GM12865 (cell line): ENCODE measurements around the gene KIRREL3.

Experiments
- DNase-seq: peaks from one replicate; pipeline ENCODE4 v3.0.0; 2010; ENCODE audit warnings: low read depth
- H3K4me3 ChIP-seq: 2 replicates; pipeline ENCODE4 v1.5.1; 2011; ENCODE audit warnings: mild to moderate bottlenecking, low read depth, low read length, control low read depth
- TF ChIP-seq, protein P1 (sequence below): IDR thresholded peaks from 2 replicates; pipeline ENCODE4 v1.5.1; 2011; ENCODE audit warnings: low read length, control low read depth, low read depth, inconsistent platforms; ENCODE audit not compliant: insufficient read depth; ENCODE audit errors: missing control alignments

KIRREL3 gene

DNA sequence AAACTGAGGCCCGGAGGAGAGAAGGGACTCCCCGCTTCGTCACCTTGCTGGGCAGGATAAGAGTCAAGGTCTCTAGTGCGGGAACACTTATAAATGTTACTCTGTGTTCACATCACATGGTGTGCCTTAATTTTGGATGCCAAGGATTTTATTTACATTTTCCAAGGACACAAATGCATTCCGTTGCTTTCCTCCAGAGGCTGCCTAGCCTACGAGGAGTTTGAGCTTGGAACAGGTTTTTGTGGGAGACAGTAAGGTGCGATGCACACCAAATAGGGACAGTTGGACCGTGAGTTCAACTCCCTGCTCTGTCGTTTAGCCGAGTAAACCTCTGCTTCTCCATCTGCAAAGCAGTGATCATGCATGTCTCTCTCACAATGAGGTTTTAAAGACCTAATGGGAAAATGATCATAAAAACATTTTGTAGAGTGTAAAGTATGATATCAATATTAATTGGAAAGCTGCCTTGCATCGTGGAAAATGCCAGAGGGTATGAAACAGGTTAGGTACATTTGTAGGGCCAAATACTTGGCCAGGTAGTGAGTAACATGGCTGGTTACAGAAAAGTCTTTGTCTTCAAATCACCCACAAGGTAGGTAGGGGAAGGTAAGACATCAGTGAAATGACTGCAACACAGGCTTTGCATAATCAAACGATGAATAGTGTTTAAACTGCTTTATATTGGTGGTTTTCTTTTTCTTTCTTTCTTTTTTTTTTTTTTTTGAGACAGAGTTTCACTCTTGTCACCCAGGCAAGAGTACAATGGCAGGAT lies 583.3 kb downstream of the KIRREL3 start:
- DNase-seq, result no peak
- peak overlapping the region; percentile 57 for H3K4me3 ChIP-seq
- TF ChIP-seq, protein P1, sequence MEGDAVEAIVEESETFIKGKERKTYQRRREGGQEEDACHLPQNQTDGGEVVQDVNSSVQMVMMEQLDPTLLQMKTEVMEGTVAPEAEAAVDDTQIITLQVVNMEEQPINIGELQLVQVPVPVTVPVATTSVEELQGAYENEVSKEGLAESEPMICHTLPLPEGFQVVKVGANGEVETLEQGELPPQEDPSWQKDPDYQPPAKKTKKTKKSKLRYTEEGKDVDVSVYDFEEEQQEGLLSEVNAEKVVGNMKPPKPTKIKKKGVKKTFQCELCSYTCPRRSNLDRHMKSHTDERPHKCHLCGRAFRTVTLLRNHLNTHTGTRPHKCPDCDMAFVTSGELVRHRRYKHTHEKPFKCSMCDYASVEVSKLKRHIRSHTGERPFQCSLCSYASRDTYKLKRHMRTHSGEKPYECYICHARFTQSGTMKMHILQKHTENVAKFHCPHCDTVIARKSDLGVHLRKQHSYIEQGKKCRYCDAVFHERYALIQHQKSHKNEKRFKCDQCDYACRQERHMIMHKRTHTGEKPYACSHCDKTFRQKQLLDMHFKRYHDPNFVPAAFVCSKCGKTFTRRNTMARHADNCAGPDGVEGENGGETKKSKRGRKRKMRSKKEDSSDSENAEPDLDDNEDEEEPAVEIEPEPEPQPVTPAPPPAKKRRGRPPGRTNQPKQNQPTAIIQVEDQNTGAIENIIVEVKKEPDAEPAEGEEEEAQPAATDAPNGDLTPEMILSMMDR, result no peak

DNA sequence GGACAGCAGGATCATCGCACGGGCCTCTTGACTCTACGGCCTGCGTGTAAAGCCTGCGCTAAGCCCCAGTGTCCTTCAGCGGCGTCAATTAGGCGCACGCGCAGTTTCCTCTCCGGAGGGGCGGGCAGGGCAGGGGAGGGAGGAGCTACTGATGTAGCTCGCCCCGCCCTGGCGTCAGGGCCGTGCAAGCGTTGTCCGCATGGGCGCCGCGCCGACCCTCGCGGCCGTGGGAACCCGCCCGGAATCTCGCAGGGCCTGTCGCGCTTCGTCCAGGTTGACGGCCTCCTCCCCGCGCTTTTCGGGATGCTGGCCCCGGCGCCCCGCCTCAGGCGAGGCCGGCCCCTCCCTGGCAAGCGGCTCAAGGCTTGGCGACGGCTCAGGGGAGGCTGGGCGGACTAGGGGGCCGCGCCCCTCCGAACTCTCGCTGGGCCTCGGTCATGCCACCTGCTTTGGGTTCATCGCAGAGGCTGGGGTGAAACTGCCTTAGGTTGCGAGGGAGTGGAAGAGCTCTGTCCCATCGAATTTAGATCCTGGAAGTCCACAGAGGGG lies 584.0 kb downstream of the KIRREL3 start:
- peak overlapping the region; percentile 57 for H3K4me3 ChIP-seq
- TF ChIP-seq, protein P1, result no peak
- DNase-seq, result peak; percentile 90

DNA sequence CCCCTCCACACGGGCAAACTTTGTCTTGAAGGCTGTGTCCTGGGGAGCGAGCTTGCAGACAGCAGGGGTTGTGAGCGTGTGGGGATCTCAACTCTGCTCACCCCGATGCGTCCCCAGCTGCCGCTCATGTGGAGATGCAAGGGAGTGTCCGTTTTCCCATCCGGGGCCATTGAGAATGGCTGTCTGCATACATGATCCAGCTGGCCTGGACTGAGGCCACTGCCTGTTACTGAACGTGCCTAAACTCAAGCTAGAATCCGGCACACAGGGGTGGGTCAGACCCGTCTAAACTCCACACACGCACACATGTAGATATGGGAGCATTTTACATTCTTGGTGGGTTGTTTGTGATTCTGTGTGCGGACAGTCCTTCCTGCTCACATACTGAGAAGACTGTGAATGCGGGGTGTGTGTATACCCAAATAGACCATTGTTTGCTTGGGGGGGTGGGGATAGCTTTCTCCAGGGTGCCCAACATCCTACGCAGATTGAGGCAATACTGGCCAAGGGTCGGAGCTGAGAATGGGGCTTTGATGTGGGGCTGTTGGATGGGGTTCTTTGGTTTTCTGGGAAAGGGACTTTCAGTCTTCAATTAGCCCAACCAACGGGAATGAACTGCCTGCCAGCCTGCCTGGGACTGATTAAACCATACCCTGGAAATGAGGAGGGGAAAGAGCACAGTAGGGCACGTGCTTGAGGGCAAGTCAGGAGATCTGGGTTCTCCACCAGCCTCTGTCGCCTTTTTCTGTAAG lies 584.7 kb downstream of the KIRREL3 start:
- H3K4me3 ChIP-seq, result peak overlapping the region; percentile 57
- TF ChIP-seq, protein P1, result no peak
- DNase-seq, result no peak

DNA sequence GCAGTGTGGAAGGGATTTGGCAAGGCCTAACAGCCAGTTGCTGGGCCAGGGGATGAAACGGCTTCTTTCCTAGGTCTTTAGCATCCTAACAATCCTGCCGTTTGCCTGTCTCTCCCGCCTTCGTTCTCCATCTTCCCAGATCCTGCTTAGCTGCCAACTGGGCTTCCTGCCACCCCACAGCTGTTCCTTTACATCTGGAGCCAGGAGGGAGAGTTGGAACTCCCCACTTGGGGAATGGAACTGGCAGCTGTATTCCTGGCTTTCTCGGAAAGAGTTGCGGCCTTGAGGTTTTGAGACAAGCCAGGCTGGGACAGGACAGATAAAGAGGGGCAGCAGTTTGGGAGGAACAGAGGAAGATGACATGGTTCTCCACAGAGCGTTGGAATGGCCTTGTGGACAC lies 585.4 kb downstream of the KIRREL3 start:
- no peak for DNase-seq
- TF ChIP-seq, protein P1, result no peak
- no peak overlapping the region for H3K4me3 ChIP-seq

DNA sequence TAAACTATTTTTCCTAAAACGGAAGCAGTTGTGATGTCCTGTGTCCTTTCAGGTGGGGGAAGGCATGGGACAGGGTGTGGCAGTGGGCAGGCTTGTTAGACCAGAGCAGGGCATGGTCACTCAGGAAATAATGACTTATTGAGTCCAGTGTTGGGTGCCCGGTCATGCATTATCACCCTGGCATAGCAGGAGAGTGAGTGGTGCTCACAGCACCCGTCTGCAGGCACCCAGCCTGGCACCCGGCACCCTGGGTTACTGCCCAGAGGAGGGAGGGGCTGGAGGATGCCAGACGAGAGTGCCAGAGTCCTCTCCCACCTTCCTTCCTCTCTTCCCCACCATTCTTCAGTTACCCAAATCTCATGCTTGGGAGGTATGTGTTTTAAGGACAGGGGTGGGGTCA lies 586.0 kb downstream of the KIRREL3 start:
- DNase-seq, result no peak
- TF ChIP-seq, protein P1, result no peak
- no peak overlapping the region for H3K4me3 ChIP-seq

DNA sequence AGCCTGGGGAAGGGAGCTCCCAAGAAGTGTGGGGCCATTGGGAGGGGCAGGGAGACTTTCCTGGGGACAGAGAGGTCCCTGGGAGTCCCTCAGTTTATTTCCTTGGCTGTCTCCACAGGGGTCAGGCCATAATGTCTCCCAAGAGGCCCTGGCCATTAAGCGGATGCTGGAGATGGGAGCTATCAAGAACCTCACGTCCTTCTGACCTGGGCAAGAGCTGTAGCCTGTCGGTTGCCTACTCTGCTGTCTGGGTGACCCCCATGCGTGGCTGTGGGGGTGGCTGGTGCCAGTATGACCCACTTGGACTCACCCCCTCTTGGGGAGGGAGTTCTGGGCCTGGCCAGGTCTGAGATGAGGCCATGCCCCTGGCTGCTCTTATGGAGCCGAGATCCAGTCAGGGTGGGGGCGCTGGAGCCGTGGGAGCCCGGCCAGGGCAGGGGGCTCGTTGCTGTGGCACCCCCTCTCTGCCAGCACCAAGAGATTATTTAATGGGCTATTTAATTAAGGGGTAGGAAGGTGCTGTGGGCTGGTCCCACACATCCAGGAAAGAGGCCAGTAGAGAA lies 586.6 kb downstream of the KIRREL3 start:
- no peak overlapping the region for H3K4me3 ChIP-seq
- TF ChIP-seq, protein P1, result no peak
- DNase-seq, result no peak
